ENCODE data around the gene TOP1.

The TOP1 gene

DNA sequence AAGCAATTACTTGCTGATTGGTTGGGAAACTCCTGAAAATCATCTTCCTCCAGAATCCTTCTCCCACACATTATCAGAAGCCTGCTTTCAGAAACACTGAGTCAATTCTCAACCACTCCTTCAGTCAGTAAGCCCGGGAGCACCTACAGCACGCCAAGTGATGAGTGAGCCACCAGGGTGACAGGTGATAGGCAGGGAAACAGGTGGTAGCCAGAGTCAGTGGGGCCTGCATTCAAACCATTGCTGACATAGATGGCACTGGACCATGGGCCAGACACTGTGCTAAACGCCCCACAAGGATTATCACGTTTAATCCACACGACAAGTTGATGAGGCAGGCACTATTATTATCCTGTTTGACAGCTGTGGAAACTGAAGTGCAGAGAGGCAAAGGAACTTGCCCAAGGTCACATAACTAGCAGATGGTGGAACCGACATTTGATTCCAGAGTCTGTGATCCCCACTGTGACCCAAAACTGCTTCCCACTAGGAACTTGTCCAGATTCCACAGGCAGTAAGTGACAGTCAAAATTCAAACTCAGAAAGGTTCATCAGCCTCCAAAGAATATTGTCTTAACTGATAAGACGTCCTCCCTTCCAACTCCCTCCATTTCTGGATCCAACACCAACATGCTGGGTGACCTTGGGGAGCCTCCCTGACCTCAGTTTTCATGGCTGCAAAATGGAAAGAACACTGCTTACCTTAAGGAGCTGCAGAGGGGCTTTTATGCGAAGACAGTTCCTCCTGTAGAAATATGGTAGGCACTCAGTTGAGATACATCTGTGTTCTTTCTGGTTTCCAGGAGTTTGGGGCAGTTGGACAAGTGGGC is 23.9 kb upstream of the TOP1 start:
- DNase-seq, result peak; percentile 20

DNA sequence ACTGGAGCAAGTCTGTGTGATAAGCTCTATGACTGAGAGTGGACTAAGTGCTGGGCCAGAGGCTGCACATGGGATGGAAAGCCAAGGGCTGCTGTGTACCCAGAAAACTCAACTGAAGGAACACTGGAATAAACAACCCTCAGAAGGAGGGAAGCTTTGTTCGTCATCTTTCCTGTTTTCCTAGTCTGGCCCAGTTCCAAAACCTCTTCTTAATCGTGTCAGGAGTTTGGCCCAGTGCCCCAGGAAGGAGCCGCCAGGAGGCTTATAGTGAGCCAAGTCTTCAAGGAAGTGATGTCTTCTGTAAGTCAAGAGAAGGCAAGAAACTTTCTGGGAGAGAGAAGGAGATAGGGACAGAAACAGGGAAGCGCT is 23.3 kb upstream of the TOP1 start:
- peak; percentile 96 for DNase-seq

- no peak for DNase-seq
Measured at GRCh38 chr20:41006126-41006935, 22.3 kb upstream of the TOP1 start.

DNA sequence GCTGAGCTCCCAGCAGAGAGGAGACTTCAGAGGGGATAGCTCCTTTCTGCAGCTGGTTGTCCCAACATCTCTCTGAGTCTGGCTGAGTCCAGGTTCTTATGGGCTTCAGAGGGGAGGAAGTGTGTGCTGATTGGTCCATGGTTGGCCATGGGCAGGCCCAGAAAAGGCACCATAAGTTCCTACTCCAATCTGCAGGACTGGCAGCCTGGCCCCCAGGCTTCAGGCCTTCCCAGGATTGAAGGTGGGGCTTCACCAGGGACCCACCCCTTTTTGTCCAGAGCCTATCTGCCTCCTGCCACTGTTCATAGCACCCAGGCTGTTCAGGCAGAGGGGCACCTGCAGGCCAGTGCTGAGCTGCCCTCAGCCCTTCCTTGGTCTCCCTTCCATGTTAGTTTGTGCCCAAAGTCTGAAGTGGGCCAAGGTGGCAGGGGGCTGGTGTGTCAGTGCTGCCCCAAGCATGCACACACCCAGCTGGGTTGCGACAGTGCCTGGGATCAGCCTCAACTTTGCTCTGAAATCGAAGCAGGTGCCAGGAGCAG is 21.6 kb upstream of the TOP1 start:
- DNase-seq, result no peak

DNA sequence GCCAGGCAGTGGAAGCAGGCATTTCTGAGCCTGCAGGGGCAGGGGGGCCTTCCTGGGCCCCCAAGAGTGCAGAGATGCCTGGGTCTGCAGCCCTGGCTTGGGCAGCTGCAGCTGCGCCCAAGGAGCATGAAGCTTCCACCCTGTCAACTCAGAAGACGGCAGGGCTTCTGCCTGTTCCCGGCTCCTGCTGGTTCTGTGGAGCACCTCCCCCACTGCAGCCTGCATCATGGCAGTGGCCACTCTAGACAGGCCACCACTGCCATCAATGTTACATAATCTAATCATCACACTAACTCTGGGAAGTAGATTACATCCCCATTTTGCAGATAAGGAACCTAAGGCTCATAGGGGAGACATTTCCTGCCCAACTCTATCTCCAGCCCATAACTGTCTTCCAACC is 21.1 kb upstream of the TOP1 start:
- DNase-seq, result no peak

DNA sequence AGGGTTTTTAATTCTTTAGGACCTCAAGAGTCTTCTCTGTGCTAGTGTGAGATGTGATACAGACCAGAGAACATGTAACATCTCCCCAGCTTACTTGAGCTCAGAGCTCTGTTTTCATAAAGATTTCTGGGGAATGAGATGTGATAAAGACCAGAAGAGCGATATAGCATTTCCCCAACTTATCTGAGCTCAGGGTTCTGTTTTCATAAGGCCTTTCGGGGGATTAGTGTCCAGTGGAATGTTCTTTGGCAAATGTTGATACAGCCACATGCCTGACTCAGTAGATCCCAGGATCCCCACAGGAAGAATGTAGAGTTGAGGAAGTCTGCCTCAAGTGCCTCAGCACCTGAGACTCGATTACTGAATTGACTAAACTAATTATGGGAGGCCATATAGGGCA is 18.7 kb upstream of the TOP1 start:
- DNase-seq, result peak; percentile 48

GRCh38 chr20:41011551-41012067 is 17.0 kb upstream of the TOP1 start:
- DNase-seq, result no peak

DNA sequence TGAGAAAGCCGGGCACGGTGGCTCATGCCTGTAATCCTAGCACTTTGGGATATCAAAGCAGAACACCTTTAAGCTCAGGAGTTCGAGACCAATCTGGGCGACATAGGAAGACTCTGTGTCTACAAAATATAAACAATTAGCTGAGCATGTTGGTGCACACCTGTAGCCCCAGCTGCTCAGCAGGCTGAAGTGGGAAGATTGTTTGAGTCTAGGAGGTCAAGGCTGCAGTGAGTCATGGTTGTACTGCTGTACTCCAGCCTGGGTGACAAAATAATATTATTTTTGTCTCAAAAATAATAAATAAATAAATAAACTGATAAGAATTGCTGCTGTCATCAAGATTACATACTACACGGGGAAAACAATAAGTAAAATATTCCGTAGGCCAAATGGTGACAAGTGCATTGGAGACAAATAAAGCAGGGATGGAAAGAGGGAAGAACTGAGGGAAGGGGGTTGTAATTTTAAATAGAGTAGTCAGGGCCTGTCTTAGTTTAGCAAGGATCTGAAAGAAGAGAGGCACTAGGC is 14.0 kb upstream of the TOP1 start:
- DNase-seq, result no peak

DNA sequence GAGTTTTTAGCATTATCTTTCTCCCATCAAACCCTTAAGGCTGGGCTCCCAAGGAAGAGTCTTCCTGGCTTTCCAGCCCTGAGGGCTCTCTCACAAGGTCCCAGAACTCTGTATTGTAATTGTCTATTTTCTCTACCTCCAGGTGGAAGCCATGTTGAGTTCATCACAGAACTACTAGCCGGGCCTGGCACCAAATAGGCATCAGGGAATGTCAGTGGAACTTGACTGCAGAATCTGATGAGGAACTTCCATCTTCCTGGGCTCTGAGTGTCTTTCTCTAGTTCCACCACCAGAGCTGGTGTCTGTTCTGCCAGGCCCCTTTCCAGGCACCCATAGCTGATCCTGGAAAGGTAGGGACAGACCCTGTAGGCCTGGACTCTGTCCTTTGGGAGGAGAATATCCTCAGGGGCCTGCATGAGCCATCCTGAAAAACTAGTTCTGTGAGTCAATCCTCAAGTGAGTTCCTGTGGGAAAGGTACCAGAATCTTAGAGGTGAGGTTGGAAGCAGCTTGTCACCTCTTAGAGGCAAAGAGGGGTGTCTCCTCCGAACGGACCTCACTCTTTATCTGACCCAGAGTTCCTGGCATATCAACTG is 11.1 kb upstream of the TOP1 start:
- no peak for DNase-seq

DNA sequence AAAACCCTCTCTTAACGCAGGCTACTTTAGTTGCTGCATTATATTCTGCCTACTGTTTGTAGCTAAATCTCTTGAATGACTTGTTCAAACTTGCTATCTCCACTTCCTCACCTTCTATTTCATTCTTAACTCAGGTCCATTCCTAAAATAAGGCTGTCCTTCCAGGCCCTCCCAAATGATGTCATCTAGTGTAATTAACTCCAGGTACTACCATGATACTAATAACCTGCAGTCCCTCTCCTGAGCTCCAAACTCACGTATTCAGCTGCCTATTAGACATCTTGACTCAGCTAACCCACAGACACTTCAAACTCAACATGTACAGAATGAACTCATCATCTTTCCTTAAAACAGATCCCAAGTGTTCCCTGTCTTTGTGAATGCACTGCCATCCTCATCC is 10.5 kb upstream of the TOP1 start:
- DNase-seq, result no peak

- no peak for DNase-seq
Measured at GRCh38 chr20:41023549-41023948, 5.1 kb upstream of the TOP1 start.

DNA sequence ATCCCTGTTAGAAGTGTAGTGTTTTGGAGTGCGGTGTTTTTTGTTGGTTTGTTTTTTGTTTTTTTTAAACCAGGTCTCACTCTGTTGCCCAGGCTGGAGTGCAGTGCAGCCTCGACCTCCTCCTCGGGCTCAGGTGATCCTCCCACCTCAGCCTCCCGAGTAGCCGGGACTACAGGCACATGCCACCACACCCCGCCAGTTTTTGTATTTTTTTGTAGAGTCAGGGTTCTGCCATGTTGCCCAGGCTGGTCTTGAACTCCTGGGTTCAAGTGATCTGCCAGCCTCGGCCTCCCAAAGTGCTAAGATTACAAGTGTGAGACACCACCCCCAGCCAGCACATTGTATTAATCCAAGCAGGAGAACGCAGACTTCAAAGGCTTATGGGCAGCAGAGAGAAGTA is 1.3 kb upstream of the TOP1 start:
- DNase-seq, result no peak

DNA sequence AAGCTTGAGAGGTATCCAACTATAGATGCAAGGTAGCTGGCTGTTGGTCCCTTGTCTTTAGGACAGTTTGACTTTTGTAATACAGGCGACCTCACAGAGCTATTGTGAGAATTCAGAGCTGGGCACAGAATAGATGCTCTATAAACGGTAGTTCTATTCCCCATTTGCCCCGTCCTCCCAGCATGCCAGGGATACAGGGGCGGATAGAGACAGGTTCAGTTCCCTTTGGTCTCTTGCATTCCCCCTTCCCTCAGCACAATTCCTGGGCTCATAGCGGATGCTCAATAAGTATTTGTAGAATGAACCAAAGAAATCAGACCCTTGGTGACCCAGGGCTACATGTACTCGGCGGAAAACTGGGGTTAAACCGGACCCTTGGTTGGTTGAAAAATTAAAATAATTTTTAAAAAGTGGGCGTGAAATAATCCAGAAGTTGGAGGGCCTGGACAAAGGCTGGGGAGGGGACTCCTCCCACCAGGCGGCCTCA is 707 bp upstream of the TOP1 start:
- no peak for DNase-seq

DNA sequence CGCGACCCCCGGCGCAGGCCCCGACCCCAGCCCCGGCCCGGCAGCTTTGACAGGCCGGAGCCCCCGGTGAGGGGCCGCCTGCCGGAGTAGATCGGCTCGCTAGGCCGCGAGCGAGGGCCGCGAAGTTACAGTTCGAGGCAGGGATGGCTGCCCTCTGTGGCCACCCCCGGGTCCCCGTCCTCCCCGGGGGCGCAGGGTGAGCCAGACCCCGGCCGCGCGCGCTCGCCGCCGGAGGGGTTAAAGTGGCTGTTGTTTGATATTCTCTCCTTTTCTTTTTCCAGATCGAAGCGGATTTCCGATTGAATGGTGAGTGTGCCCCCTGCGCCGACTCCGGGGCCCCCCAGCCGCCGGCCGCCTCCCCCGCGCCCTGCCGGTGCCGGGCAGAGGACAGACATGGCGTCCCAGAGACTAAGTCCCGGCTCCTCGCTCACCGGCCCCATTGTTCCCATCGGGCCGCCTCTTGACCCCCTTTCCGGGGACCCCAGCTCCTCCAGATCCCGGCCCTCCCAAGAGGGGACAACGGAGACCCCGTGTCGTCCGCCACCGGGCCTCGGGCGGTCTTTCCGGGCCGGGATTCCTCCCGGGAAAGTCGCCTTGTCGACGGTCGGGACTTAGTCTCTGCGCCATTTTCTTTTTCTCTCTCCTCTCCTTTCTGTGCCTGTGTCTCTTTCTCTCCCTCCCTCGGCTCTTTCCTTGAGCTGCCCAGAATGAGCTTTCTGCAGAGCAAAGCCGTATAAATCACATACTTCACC is 704 bp downstream of the TOP1 start:
- peak; percentile 35 for DNase-seq

- no peak for DNase-seq
Measured at GRCh38 chr20:41030061-41030460, 1.4 kb downstream of the TOP1 start.

DNA sequence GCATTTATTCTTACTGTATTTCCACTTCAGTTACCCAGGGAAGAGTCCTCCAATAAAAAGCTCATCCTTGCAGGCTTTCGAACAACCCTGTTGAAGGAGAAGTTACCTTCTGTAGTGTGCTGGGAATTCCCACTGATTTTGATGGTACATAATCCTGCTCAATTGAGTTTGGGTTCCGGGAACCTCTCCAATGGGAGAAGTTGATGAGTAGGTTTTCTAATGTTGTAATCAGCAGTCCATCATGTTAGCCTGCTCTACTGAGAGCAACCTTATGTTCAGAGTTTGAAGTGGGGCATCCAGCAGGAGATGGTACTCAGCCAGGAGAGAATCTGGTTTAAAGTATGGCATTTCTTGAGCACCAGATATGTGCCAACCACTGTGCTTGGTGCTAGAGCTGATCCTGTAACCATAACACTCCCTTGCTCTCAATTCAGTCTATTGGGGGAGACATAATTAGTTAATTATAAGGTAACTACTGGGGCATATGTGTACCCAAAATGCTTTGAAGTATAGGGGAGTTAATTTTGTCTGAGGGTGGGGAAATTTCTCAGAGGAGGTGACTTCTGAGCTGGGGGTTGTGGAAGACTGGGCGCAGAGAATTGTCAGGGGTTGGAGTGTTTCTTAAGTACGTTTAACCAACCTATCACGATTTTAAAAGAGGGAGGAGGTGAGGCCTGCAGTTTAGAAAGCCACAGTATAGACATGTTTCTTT is 2.1 kb downstream of the TOP1 start:
- peak; percentile 55 for DNase-seq

DNA sequence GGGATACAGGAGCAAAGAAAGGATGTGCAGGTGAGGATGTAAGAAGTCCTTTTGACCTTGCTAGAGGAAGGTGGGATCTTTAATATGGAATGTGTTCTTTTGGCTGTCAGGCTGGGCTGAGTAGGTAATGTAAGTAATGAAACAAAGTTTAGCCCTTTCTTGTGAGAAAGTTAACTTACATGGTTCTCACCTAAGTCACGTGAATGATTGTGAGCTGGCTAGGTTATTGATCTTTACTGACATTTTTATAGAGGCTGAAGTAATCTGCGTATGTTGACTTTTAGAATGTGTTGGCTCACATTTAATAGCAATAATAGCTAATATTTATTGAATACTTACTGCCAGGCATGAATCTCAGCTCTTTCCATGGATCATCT is 2.6 kb downstream of the TOP1 start:
- no peak for DNase-seq

DNA sequence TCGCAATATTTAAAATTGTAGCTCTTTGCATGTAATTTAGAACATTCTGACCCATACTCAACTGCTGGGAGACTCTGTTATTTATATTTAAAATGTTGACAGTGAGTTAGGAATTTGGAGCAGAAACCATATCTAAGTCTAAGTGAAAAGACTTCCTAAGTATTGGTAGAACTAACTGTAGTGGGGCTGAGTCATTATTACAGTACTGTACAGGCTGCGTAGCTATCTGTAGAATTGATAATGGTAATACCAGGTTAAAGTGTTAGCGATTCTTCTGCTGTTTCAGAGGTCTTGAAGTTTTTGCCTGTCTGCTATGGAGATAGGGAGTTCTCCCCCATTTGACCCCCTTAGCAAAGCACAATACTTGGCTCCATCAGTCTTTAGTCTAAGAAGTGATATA is 3.6 kb downstream of the TOP1 start:
- peak; percentile 32 for DNase-seq

- no peak for DNase-seq
Measured at GRCh38 chr20:41034239-41034638, 5.6 kb downstream of the TOP1 start.

DNA sequence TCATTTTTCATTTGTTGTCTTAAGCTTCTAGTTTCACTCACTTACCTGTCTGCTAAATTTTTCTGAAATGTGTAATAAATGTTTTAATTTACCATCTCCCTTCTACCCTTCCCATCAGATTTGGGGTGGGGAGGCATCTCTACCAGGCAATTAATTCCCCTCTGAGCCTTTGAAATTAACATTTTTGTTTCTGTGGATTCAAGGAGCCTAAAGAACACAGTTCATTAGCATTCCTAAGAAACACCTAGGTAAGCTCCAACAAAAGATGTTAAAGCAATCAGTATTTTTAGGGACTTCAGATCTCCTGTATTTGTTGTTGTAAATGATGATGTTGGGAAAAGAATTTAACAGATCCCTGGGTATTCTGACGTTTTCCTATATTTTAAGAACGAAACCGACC is 6.6 kb downstream of the TOP1 start:
- DNase-seq, result no peak

- DNase-seq, result no peak
Measured at GRCh38 chr20:41037179-41037578, 8.6 kb downstream of the TOP1 start.

All from EL (cell line).